Kidney (tissue), 14 donors: Measurements from ENCODE around the gene MDM1. TPM values are rescaled to one million over a fixed set of nuclear protein-coding genes. Genes with fewer than 3 reads are reported as not detected.

Experiments
- DNase-seq, 5 donors: peaks; one replicate each; pipeline ENCODE4 v3.0.0-alpha.2; 2013 to 2020
- FAIRE-seq: peaks from 2 replicates; lab custom pipeline; 2012; peaks lifted over from hg19 to GRCh38; lab: Jason Lieb, UNC
- H3K27ac ChIP-seq, 2 donors: one replicate each; pipeline ENCODE4 v1.7.0; 2013; ENCODE audit warnings: low read depth in 2 of 2, low read length in 2 of 2, inconsistent platforms in 1 of 2
- H3K27me3 ChIP-seq: one replicate; pipeline ENCODE4 v1.7.1; 2013; ENCODE audit warnings: low read length, inconsistent platforms; ENCODE audit not compliant: control insufficient read depth, insufficient read depth
- H3K36me3 ChIP-seq, 3 donors: one replicate each; pipeline versions ENCODE4 v1.7.0 to v1.7.1; 2013; ENCODE audit warnings: low read length in 3 of 3, control low read depth in 1 of 3, inconsistent platforms in 1 of 3; ENCODE audit not compliant: insufficient read depth in 3 of 3, control insufficient read depth in 2 of 3
- H3K4me1 ChIP-seq, 3 donors: one replicate each; pipeline versions ENCODE4 v1.7.0 to v1.7.1; 2013; ENCODE audit warnings: low read length in 3 of 3, inconsistent platforms in 1 of 3, low read depth in 1 of 3; ENCODE audit not compliant: control insufficient read depth in 2 of 3, insufficient read depth in 2 of 3
- H3K4me3 ChIP-seq, 3 donors: one replicate each; pipeline versions ENCODE4 v1.7.0 to v1.8.1; 2013; ENCODE audit warnings: low read length in 3 of 3, control low read depth in 1 of 3, inconsistent platforms in 1 of 3
- H3K9ac ChIP-seq, 3 donors: one replicate each; pipeline versions ENCODE4 v1.7.0 to v1.7.1; 2013; ENCODE audit warnings: low read length in 3 of 3, control low read depth in 1 of 3, inconsistent platforms in 1 of 3
- H3K9me3 ChIP-seq, 3 donors: one replicate each; pipeline versions ENCODE4 v1.7.0 to v1.7.1; 2013; ENCODE audit warnings: low read length in 3 of 3, control low read depth in 1 of 3, inconsistent platforms in 1 of 3; ENCODE audit not compliant: control insufficient read depth in 2 of 3, insufficient read depth in 1 of 3
- intact Hi-C: fragments of 100-400 bp; cut with DNase I; formaldehyde crosslinking; loops from one replicate; pipeline ENCODE4 v1.11.1; 2022
- polyA plus RNA-seq: library from polyadenylated mRNA; stranded (reverse); fragments of 350-450 nt; fragmentation: Illumina TruSeq; extraction: RNeasy Lipid Tissue Mini Kit (QIAGEN cat#74804); gene quantifications from one replicate; pipeline ENCODE4 v1.2.3, GENCODE V29; 2014; ENCODE audit warnings: low read depth, low replicate concordance; ENCODE audit not compliant: insufficient read depth
- total RNA-seq: library from RNA; stranded (reverse); fragmentation: NEBNext Ultra II Directional; extraction: Animal tissue kit (Norgen Biotek cat#: 25700); gene quantifications from one replicate; pipeline ENCODE4 v1.2.1, GENCODE V29; 2021
- TF ChIP-seq, protein P1 (sequence below): IDR thresholded peaks from 3 replicates; pipeline ENCODE4 v1.5.1; 2012; ENCODE audit warnings: mild to moderate bottlenecking, moderate library complexity, borderline replicate concordance; ENCODE audit not compliant: insufficient read depth; ENCODE audit errors: extremely low read depth
- donor health status: control.
- donor health status: control.
- donor health status: control.
- donor health status: control.
- donor health status: control.
- donor health status: DM: yes; HTN: yes; CAD: no.
- donor health status: Normal renal cell carcinoma (clear cell type).

MDM1 gene
- total and polyA plus RNA-seq, 2 donors from 2014 or later: 8.9 to 14.1 TPM

DNA sequence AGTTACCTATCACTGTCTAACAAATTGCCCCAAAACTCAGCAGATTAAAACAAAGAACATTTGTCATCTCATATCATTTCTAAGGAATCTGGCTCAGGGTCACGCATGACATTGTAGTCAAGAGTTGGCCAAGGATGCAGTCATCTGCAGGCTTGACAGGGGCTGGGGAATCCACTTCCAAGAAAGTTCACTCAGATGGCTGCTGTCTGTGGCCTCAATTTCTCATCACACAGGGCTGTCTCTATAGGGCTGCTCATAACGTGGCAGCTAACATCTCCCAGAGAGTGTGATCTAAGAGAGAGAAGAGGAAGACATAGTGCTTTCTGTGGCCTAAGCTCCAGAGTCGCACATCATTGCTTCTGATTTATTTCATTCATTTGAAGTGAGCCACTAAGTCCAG lies 61.8 kb downstream of the MDM1 start:
- H3K9ac ChIP-seq: no peak overlapping the region
- TF ChIP-seq, protein P1, sequence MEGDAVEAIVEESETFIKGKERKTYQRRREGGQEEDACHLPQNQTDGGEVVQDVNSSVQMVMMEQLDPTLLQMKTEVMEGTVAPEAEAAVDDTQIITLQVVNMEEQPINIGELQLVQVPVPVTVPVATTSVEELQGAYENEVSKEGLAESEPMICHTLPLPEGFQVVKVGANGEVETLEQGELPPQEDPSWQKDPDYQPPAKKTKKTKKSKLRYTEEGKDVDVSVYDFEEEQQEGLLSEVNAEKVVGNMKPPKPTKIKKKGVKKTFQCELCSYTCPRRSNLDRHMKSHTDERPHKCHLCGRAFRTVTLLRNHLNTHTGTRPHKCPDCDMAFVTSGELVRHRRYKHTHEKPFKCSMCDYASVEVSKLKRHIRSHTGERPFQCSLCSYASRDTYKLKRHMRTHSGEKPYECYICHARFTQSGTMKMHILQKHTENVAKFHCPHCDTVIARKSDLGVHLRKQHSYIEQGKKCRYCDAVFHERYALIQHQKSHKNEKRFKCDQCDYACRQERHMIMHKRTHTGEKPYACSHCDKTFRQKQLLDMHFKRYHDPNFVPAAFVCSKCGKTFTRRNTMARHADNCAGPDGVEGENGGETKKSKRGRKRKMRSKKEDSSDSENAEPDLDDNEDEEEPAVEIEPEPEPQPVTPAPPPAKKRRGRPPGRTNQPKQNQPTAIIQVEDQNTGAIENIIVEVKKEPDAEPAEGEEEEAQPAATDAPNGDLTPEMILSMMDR: no peak
- DNase-seq: peak in 1 of 5 donors; percentile 36
- H3K36me3 ChIP-seq: no peaks in the 10 kb centered on the region
- no peak overlapping the region for H3K27ac ChIP-seq
- H3K27me3 ChIP-seq: no peaks in the 10 kb centered on the region
- H3K9me3 ChIP-seq: no peaks in the 10 kb centered on the region
- no peak overlapping the region for H3K4me3 ChIP-seq
- FAIRE-seq: no peak
- H3K4me1 ChIP-seq: no peaks in the 10 kb centered on the region
- intact Hi-C loops: no loop called here

DNA sequence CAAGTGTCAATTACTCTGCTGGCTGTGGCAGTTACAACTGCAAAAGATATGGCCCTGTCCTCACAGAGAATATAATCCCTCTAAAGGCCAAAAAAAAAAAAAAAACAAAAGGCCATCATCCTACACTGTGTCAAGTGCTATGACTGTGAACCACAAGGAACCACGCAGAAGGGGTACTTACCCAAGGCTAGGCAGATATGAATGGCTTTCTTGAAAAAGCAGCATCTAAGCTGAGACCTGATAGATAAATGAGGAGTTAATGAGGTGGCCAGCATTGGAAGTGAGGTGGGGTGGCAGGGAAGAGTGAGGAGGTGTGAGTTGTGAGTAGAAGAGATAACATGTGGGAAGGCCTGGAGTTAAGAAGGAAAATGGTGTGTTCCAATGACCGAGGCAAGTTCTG lies 62.4 kb downstream of the MDM1 start:
- Histone ChIP-seq H3K9me3 (no peaks in the 10 kb centered on the region), H3K27me3 (no peaks in the 10 kb centered on the region), H3K27ac (no peak overlapping the region), H3K9ac (no peak overlapping the region), H3K36me3 (no peaks in the 10 kb centered on the region), H3K4me1 (no peaks in the 10 kb centered on the region), H3K4me3 (no peak overlapping the region)
- TF ChIP-seq, protein P1: no peak
- FAIRE-seq: no peak
- no peak for DNase-seq
- intact Hi-C loops: no loop called here

DNA sequence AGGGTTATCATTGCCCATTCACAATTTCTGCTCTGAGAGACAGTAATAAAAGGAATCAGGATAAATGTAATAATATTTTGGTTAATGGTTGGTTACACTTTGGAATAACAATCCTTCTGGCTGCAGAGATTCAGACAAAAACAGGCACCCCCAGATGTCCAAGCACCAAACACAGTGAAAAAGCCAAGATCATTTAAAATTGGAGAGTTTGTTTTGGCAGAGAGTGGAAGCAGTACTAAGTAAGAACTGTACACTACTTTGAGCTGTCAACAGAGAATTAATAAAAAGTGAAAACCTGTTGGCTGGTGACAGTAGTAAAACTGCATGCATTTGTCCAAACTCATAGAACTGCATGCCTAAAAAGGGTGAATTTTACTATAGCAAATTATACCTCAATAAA lies 63.2 kb downstream of the MDM1 start:
- no peaks in the 10 kb centered on the region for H3K36me3 ChIP-seq
- TF ChIP-seq, protein P1: no peak
- H3K27ac ChIP-seq: no peak overlapping the region
- H3K4me3 ChIP-seq: no peak overlapping the region
- DNase-seq (no peak), FAIRE-seq (no peak)
- H3K9me3 ChIP-seq: no peaks in the 10 kb centered on the region
- H3K27me3 ChIP-seq: no peaks in the 10 kb centered on the region
- H3K4me1 ChIP-seq: no peaks in the 10 kb centered on the region
- no peak overlapping the region for H3K9ac ChIP-seq
- intact Hi-C loops: no loop called here

DNA sequence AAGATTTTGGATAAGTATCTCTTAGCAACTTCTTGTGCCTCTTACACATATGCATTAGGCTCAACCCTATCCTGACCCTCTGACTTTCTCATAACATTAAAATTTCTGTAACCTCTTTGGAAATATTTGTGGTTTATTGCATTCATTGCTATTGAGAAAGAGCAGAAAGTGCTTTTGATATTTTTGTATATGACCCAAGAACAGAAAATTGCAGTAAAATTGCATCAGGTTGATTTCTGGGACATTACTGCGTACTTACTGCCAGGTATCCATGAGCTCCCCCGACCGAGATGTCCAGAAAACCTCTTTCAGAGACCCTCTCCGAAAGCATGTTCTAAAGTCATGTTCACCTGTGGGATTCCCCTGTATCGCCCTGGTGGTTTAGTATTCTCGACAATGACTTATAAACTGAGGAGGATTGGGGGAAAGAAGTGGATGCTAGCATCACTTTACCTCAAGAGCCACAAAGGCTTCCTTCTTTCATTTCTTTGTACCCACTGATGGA lies 64.2 kb downstream of the MDM1 start:
- FAIRE-seq (no peak), DNase-seq (no peak)
- Histone ChIP-seq H3K9me3 (no peaks in the 10 kb centered on the region), H3K27ac (no peak overlapping the region), H3K9ac (no peak overlapping the region), H3K27me3 (no peaks in the 10 kb centered on the region), H3K4me1 (no peaks in the 10 kb centered on the region), H3K4me3 (no peak overlapping the region), H3K36me3 (no peaks in the 10 kb centered on the region)
- TF ChIP-seq, protein P1: no peak
- intact Hi-C loops: no loop called here
